ENCODE results near the gene CLEC18C.

Gene CLEC18C

DNA sequence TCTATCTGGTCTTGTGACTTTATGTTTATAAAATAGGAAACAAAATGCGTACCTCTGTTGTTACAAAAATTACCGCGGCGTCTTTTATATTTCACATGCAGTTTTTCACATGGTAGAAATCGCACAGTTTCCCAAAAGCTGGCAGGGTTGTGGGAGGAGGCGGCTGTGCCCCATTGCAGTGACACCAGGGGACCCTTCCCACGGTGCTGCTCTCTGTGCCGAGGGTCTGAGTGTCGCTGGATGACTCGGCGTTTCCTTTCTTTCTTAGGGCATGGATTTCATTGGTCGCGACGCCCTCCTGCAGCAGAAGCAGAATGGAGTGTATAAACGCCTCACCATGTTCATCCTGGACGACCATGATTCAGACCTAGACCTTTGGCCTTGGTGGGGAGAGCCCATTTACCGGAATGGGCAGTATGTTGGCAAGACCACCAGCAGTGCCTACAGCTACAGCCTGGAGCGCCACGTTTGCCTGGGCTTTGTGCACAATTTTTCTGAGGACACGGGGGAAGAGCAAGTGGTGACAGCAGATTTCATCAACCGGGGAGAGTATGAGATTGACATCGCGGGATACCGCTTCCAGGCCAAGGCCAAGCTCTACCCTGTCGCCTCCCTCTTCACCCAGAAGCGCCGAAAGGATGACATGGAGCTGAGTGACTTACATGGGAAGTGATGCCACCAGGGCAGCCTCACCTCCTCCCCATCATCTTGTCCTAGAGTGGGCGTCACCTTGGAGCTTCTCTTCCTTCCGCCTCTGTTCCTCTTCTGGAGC lies 17.2 kb upstream of the CLEC18C start:
- Histone ChIP-seq H3K36me3 (replicated peaks; ENCODE audit: insufficient read depth, low read length) (peaks cover 6% of the 10 kb centered on the region; the same call in 1 of the 2 replicates), H3F3A (ENCODE audit: insufficient read depth, low read length) (no peaks in the 10 kb centered on the region), H3K9me3 (replicated peaks; ENCODE audit: insufficient read depth, low read length) (no peaks in the 10 kb centered on the region), H3K9me2 (replicated peaks; ENCODE audit: insufficient read depth, low read length) (no peaks in the 10 kb centered on the region), H3K4me3 (ENCODE audit: low read length) (no peak overlapping the region), H3K4me2 (ENCODE audit: low read depth, low read length) (no peak overlapping the region), H3K27me3 (replicated peaks; ENCODE audit: insufficient read depth, low read length) (no peaks in the 10 kb centered on the region), H3K79me2 (ENCODE audit: low read length) (no peaks in the 10 kb centered on the region), H2AFZ (ENCODE audit: low read length) (no peak overlapping the region), H3K9ac (ENCODE audit: low read length) (no peak overlapping the region), H3K4me1 (ENCODE audit: low read length) (no peaks in the 10 kb centered on the region), H4K20me1 (ENCODE audit: insufficient read depth, low read length) (no peaks in the 10 kb centered on the region), H3K27ac (ENCODE audit: low read length) (no peak overlapping the region)
- TF ChIP-seq EZH2 (optimal IDR thresholded peaks at IDR 0.05; ENCODE audit: low read depth, low read length) (no peak), EZH2phosphoT487 (IDR thresholded peaks at IDR 0.05; ENCODE audit: low read length) (no peak)
- TF ChIP-seq, protein P1, sequence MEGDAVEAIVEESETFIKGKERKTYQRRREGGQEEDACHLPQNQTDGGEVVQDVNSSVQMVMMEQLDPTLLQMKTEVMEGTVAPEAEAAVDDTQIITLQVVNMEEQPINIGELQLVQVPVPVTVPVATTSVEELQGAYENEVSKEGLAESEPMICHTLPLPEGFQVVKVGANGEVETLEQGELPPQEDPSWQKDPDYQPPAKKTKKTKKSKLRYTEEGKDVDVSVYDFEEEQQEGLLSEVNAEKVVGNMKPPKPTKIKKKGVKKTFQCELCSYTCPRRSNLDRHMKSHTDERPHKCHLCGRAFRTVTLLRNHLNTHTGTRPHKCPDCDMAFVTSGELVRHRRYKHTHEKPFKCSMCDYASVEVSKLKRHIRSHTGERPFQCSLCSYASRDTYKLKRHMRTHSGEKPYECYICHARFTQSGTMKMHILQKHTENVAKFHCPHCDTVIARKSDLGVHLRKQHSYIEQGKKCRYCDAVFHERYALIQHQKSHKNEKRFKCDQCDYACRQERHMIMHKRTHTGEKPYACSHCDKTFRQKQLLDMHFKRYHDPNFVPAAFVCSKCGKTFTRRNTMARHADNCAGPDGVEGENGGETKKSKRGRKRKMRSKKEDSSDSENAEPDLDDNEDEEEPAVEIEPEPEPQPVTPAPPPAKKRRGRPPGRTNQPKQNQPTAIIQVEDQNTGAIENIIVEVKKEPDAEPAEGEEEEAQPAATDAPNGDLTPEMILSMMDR (IDR thresholded peaks at IDR 0.05; ENCODE audit: low read length), result no peak
- no peak for DNase-seq

GRCh38 chr16:70157105-70157476 lies 16.5 kb upstream of the CLEC18C start:
- H3K79me2 ChIP-seq (ENCODE audit: low read length), result no peaks in the 10 kb centered on the region
- no peak overlapping the region for H3K9ac ChIP-seq (ENCODE audit: low read length)
- no peak overlapping the region for H3K4me2 ChIP-seq (ENCODE audit: low read depth, low read length)
- no peaks in the 10 kb centered on the region for H3K9me2 ChIP-seq (replicated peaks; ENCODE audit: insufficient read depth, low read length)
- no peaks in the 10 kb centered on the region for H3K4me1 ChIP-seq (ENCODE audit: low read length)
- DNase-seq, result no peak
- H4K20me1 ChIP-seq (ENCODE audit: insufficient read depth, low read length), result no peaks in the 10 kb centered on the region
- no peaks in the 10 kb centered on the region for H3K27me3 ChIP-seq (replicated peaks; ENCODE audit: insufficient read depth, low read length)
- no peaks in the 10 kb centered on the region for H3F3A ChIP-seq (ENCODE audit: insufficient read depth, low read length)
- H2AFZ ChIP-seq (ENCODE audit: low read length), result no peak overlapping the region
- no peak for TF ChIP-seq EZH2 (optimal IDR thresholded peaks at IDR 0.05; ENCODE audit: low read depth, low read length)
- TF ChIP-seq, protein P1 (IDR thresholded peaks at IDR 0.05; ENCODE audit: low read length), result no peak
- no peak for TF ChIP-seq EZH2phosphoT487 (IDR thresholded peaks at IDR 0.05; ENCODE audit: low read length)
- no peak overlapping the region for H3K27ac ChIP-seq (ENCODE audit: low read length)
- no peaks in the 10 kb centered on the region for H3K9me3 ChIP-seq (replicated peaks; ENCODE audit: insufficient read depth, low read length)
- no peak overlapping the region for H3K4me3 ChIP-seq (ENCODE audit: low read length)
- peaks cover 6% of the 10 kb centered on the region; the same call in 1 of the 2 replicates for H3K36me3 ChIP-seq (replicated peaks; ENCODE audit: insufficient read depth, low read length)

DNA sequence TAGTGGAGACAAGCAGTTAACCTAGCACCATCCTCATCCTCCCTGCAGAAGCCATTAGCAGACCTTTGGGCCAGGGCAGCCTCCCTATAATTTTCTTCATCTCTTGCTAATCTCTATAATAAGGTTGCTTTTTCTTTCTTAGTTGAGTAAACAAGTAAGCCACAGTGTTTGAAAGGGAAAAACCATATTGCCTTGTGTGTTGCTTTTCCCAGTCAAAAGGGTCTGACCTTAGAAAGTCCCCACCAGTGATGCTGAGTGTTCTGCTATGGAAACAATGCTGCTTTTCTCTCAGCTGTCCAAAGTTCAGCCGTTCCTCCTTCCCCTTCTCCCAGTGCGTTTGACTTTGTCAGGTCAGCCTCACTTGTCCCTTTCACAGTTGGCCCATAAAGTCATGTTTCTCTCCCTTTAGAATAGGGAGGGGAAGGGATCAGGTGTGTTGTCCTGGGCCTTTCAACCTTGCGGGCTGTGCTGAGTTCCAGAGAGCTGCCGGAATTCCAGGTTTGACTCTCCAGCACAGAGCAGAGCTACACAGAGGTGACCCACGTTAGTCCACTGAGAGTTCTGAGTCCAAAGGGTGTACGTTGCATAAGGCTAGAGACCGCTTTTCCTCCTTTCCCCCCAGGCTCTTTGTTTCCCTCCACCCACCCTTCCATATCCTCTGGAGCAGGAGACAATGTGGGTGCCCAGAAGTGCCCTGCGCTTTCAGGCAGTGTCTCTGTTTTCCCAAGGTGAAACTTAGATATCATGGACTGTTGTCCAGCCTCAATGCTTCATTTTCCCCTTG lies 15.9 kb upstream of the CLEC18C start:
- Histone ChIP-seq H4K20me1 (ENCODE audit: insufficient read depth, low read length) (no peaks in the 10 kb centered on the region), H3K9ac (ENCODE audit: low read length) (no peak overlapping the region), H3K4me1 (ENCODE audit: low read length) (no peaks in the 10 kb centered on the region), H3K79me2 (ENCODE audit: low read length) (no peaks in the 10 kb centered on the region), H3K9me3 (replicated peaks; ENCODE audit: insufficient read depth, low read length) (no peaks in the 10 kb centered on the region), H3K9me2 (replicated peaks; ENCODE audit: insufficient read depth, low read length) (no peaks in the 10 kb centered on the region), H3K36me3 (replicated peaks; ENCODE audit: insufficient read depth, low read length) (peaks cover 6% of the 10 kb centered on the region; the same call in 1 of the 2 replicates), H2AFZ (ENCODE audit: low read length) (no peak overlapping the region), H3F3A (ENCODE audit: insufficient read depth, low read length) (no peaks in the 10 kb centered on the region), H3K4me3 (ENCODE audit: low read length) (no peak overlapping the region), H3K27ac (ENCODE audit: low read length) (no peak overlapping the region), H3K4me2 (ENCODE audit: low read depth, low read length) (no peak overlapping the region), H3K27me3 (replicated peaks; ENCODE audit: insufficient read depth, low read length) (no peaks in the 10 kb centered on the region)
- TF ChIP-seq, protein P1 (IDR thresholded peaks at IDR 0.05; ENCODE audit: low read length), result no peak
- TF ChIP-seq EZH2phosphoT487 (IDR thresholded peaks at IDR 0.05; ENCODE audit: low read length), result no peak
- no peak for TF ChIP-seq EZH2 (optimal IDR thresholded peaks at IDR 0.05; ENCODE audit: low read depth, low read length)
- DNase-seq, result no peak

Measured in MM.1S (cell line).